ENCODE data around the gene TBX1. TPM values are rescaled to one million over a fixed set of nuclear protein-coding genes. Genes with fewer than 3 reads are reported as not detected.

TBX1 gene
- total RNA-seq, 2 donors from 2014 or later: 11.0 to 20.2 TPM

DNA sequence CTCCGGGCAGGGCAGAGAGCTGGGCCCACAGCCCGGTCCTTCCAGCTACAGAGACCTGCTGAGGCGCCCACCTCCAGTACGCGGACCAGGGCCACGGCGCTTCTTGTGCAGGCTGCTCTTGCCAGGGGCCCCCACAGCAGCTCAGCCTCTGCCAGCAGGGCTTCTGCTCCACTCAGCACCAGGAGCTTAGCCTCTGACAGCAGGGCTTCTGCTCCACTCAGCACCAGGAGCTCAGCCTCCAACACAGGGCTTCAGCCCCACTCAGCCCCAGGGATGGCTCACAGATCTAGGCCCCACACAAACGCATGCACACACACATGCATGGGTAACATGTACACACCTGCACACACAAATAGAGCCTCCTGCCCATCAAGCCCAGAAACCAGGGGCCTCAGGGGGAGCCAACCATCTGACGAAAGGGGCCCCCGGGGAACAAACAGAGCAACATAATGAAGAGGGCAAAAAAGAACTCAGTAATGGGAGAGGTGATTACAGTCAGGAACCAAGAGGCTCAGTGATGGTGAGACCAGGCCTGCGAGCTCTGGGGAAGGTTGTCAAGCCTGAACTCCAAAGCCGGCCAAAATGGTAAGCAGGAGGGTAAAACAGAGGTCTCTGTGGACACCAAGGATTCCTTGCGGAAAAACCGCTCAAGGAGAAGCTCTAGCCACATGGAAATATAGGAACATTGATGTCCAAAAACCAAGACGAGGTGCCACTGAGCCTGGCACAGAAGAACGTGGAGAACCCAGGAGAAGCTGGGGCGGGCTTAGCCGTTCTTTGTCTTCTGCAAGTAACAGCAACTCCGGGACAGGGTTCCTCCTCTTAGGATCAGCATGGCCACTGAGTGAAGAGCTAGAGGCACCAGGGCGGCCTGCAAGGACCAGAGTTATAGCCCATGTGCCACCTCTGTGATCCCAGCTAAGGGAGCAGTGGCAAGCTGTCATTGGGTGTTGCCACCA, 47.6 kb downstream of the TBX1 start:
- Histone ChIP-seq H3K4me1 (replicated peaks) (peaks cover 12% of the 10 kb centered on the region), H3K36me3 (no peaks in the 10 kb centered on the region), H3K27ac (no peak overlapping the region), H3K27me3 (replicated peaks; ENCODE audit: insufficient read depth) (no peaks in the 10 kb centered on the region), H3K4me3 (no peak overlapping the region), H3K9me3 (no peaks in the 10 kb centered on the region)
- DNase-seq (ENCODE audit: low spot score): no peak
- 94% methylated on average over 17 of the region's 20 CpGs for WGBS
- TF ChIP-seq, protein P1, sequence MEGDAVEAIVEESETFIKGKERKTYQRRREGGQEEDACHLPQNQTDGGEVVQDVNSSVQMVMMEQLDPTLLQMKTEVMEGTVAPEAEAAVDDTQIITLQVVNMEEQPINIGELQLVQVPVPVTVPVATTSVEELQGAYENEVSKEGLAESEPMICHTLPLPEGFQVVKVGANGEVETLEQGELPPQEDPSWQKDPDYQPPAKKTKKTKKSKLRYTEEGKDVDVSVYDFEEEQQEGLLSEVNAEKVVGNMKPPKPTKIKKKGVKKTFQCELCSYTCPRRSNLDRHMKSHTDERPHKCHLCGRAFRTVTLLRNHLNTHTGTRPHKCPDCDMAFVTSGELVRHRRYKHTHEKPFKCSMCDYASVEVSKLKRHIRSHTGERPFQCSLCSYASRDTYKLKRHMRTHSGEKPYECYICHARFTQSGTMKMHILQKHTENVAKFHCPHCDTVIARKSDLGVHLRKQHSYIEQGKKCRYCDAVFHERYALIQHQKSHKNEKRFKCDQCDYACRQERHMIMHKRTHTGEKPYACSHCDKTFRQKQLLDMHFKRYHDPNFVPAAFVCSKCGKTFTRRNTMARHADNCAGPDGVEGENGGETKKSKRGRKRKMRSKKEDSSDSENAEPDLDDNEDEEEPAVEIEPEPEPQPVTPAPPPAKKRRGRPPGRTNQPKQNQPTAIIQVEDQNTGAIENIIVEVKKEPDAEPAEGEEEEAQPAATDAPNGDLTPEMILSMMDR (IDR thresholded peaks at IDR 0.05): no peak
- no peak for TF ChIP-seq POLR2AphosphoS5 (IDR thresholded peaks at IDR 0.05)
- intact Hi-C loops (cut with DNase I): no loop called here

DNA sequence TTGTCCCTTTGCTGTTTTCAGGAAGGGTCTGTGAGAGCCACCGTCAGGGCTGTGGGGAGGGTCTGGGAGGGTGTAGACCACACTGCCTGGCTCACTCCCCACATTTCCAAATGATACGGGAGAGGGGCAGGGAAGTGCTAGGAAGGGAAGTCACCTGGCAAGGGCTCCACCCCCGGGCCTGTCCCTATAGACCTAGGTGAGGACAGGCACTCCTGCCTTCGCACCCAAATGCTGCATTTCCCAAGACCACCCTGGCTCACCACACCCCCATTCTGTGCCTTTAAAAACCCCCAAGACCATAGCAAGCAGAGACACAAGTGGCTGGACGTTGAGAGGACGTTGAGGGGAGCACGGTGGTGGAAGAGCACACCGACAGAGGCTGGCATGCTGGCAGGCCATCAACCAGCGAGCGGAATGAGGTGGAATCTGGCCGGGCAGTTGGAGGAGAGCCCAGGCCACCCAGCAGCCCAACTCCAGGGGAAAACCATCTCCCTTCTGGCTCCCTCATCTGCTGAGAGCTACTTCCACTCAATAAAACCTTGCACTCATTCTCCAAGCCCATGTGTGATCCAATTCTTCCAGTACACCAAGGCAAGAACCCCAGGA, 48.4 kb downstream of the TBX1 start:
- TF ChIP-seq POLR2A (IDR thresholded peaks at IDR 0.05): no peak
- no peak for TF ChIP-seq POLR2AphosphoS5 (IDR thresholded peaks at IDR 0.05)
- TF ChIP-seq, protein P1 (IDR thresholded peaks at IDR 0.05): no peak
- no peak overlapping the region for H3K4me3 ChIP-seq
- no peaks in the 10 kb centered on the region for H3K27me3 ChIP-seq (replicated peaks; ENCODE audit: insufficient read depth)
- H3K27ac ChIP-seq: no peak overlapping the region
- 56% methylated on average over 11 of the region's 11 CpGs for WGBS
- intact Hi-C loops (cut with DNase I): no loop called here
- H3K4me1 ChIP-seq (replicated peaks): peaks cover 12% of the 10 kb centered on the region
- no peaks in the 10 kb centered on the region for H3K36me3 ChIP-seq
- H3K9me3 ChIP-seq: no peaks in the 10 kb centered on the region
- DNase-seq (ENCODE audit: low spot score): no peak

DNA sequence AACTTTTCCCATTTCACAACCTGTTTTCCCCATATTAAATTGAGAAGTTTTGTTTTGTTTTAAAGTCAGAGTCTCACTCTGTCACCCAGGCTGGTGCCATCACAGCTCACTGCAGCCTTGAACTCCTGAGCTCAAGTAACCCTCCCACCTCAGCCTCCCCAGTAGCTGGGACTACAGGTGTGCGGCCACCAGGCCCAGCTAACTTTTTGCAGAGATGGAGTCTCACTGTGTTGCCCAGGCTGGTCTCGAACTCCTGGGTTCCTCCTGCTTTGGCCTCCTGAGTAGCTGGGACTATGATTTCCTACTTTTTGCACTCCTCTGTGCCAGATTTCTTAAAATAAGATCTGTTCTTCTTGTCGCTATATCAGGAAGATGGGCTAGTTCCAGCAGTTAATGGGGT, 49.2 kb downstream of the TBX1 start:
- intact Hi-C loops (cut with DNase I): no loop called here

DNA sequence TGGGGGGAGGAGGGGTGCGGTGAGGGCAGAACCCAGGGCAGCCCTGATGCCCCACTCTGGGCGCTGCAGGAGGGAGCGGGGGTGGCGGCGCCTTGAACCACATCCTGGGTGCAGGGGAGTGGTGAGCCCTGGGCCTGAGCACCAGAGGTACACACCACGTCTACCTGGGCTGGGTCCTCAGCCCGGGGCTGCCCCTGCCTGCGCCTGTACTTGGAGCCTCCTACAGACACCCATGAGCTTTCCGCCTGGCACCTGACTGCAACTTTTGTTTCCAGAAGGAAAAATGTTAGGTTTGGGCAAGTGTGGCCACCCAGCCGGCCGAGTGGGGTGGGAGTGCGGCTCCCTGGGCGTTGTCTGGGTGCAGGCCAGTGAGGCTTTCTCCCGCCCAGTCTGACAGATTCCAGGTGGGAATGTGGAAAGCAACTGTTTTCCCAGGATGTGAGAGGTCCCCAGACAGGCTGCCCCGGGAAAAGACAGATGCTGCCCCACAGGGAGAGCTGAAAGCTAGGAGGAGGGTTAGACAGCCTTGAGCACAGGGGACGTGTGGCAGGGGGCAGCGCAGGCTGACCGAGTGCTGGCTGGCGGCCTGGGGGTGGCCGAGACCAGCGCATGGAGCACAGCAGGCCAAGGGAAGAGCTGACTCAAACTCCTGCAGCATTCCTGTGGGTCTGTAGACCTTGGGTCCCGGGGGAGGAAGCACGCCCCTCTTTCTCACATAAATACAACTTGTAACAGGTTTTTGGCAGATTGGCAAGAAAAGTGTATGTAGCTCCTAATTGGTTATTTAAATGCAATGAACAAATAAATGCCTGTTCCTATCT, 50.0 kb downstream of the TBX1 start:
- no peak overlapping the region for H3K4me3 ChIP-seq
- H3K27ac ChIP-seq: no peak overlapping the region
- H3K27me3 ChIP-seq (replicated peaks; ENCODE audit: insufficient read depth): no peaks in the 10 kb centered on the region
- 64% methylated on average over 23 of the region's 23 CpGs for WGBS
- H3K4me1 ChIP-seq (replicated peaks): peaks cover 12% of the 10 kb centered on the region
- no peaks in the 10 kb centered on the region for H3K9me3 ChIP-seq
- H3K36me3 ChIP-seq: no peaks in the 10 kb centered on the region
- intact Hi-C loops (cut with DNase I): no loop called here
- no peak for DNase-seq (ENCODE audit: low spot score)
- TF ChIP-seq, protein P1 (IDR thresholded peaks at IDR 0.05): no peak

More for the DNA sequence above, 49.2 kb downstream of the TBX1 start:
- H3K27ac ChIP-seq: no peak overlapping the region
- H3K36me3 ChIP-seq: no peaks in the 10 kb centered on the region
- TF ChIP-seq, protein P1 (IDR thresholded peaks at IDR 0.05): no peak
- TF ChIP-seq POLR2AphosphoS5 (IDR thresholded peaks at IDR 0.05): no peak
- TF ChIP-seq POLR2A (IDR thresholded peaks at IDR 0.05): no peak
- H3K27me3 ChIP-seq (replicated peaks; ENCODE audit: insufficient read depth): no peaks in the 10 kb centered on the region
- no peaks in the 10 kb centered on the region for H3K9me3 ChIP-seq
- WGBS: 91% methylated on average over 3 of the region's 3 CpGs
- no peak overlapping the region for H3K4me3 ChIP-seq
- H3K4me1 ChIP-seq (replicated peaks): peaks cover 12% of the 10 kb centered on the region
- DNase-seq (ENCODE audit: low spot score): no peak

Measured in prostate gland (tissue), 2 donors.